ENCODE data around the gene PLET1.
"Not testable (repeated sequence)": the region's sequence is repeated elsewhere in the genome, so short reads cannot be mapped to it uniquely, and the experiment has no call there.

Gene PLET1

GRCh38 chr11:112211536-112211935 lies 49.1 kb downstream of the PLET1 start:
- DNase-seq (ENCODE audit: low read depth): no peak

GRCh38 chr11:112210890-112211289 lies 49.8 kb downstream of the PLET1 start:
- no peak for DNase-seq (ENCODE audit: low read depth)

GRCh38 chr11:112206071-112206470 lies 54.6 kb downstream of the PLET1 start:
- no peak for DNase-seq (ENCODE audit: low read depth)

GRCh38 chr11:112200252-112200651 lies 60.4 kb downstream of the PLET1 start:
- DNase-seq (ENCODE audit: low read depth): no peak

GRCh38 chr11:112199101-112199500 lies 61.6 kb downstream of the PLET1 start:
- not testable (repeated sequence) for DNase-seq (ENCODE audit: low read depth)
